ENCODE data around the gene GGT6. TPM values are rescaled to one million over a fixed set of nuclear protein-coding genes. Genes with fewer than 3 reads are reported as not detected.

The GGT6 gene
- total RNA-seq, 3 donors from 2014 or later = 98.0 to 219 (median 189) TPM

DNA sequence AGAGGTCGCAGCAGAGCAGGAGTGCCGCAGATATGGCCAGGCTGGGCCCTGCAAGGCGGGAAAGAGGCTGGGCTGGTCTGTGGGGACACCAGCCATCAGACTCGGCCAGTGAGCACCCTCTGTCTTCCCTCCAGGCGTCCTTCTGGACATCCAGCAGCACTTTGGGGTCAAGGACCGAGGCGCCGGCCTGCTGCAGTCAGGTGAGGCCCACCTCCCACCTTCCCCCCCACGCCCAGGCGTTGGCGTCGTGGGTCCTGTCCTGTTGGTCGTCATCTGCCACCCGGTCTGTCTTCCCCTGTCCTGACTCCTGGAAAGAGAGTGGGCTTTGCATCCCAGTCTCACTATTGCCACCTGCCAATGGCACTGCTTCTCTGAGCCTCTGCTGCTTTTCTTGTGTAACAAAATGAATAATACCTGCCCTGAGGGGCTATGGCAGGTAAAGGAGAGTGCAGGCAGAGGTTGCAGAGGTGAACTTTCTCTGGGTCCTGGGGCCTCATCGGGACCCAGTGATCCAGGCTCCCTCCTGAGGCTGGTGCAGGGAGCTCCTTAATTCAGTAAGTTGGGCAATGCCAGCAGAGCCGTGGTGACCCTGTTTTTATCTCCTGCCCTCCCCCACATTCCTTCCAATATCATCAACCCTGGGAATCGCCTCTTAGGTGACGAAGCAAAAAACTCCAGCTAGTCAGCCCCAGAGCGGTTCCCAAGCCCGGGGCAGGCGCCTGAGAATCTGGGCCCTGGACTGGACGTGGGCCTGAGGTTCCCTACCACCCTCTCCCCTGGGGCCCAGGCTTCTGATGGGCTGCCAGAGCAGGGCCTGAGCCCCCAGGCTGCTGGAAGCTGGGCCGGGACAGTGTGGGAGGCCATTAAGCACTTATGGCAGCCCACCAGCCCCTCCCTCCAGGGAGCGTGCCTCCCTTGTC is 47.0 kb downstream of the GGT6 start:
- Histone ChIP-seq H3K36me3 (ENCODE audit: low read depth) (no peaks in the 10 kb centered on the region), H3K9me3 (no peaks in the 10 kb centered on the region), H3K4me1 (ENCODE audit: low read depth) (no peaks in the 10 kb centered on the region), H3K4me3 (no peak overlapping the region)
- TF ChIP-seq, protein P1, sequence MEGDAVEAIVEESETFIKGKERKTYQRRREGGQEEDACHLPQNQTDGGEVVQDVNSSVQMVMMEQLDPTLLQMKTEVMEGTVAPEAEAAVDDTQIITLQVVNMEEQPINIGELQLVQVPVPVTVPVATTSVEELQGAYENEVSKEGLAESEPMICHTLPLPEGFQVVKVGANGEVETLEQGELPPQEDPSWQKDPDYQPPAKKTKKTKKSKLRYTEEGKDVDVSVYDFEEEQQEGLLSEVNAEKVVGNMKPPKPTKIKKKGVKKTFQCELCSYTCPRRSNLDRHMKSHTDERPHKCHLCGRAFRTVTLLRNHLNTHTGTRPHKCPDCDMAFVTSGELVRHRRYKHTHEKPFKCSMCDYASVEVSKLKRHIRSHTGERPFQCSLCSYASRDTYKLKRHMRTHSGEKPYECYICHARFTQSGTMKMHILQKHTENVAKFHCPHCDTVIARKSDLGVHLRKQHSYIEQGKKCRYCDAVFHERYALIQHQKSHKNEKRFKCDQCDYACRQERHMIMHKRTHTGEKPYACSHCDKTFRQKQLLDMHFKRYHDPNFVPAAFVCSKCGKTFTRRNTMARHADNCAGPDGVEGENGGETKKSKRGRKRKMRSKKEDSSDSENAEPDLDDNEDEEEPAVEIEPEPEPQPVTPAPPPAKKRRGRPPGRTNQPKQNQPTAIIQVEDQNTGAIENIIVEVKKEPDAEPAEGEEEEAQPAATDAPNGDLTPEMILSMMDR (IDR thresholded peaks at IDR 0.05) = no peak
- DNase-seq (no peak), ATAC-seq (no peak)
- intact Hi-C loops (cut with DNase I, micrococcal nuclease) = no loop called here

DNA sequence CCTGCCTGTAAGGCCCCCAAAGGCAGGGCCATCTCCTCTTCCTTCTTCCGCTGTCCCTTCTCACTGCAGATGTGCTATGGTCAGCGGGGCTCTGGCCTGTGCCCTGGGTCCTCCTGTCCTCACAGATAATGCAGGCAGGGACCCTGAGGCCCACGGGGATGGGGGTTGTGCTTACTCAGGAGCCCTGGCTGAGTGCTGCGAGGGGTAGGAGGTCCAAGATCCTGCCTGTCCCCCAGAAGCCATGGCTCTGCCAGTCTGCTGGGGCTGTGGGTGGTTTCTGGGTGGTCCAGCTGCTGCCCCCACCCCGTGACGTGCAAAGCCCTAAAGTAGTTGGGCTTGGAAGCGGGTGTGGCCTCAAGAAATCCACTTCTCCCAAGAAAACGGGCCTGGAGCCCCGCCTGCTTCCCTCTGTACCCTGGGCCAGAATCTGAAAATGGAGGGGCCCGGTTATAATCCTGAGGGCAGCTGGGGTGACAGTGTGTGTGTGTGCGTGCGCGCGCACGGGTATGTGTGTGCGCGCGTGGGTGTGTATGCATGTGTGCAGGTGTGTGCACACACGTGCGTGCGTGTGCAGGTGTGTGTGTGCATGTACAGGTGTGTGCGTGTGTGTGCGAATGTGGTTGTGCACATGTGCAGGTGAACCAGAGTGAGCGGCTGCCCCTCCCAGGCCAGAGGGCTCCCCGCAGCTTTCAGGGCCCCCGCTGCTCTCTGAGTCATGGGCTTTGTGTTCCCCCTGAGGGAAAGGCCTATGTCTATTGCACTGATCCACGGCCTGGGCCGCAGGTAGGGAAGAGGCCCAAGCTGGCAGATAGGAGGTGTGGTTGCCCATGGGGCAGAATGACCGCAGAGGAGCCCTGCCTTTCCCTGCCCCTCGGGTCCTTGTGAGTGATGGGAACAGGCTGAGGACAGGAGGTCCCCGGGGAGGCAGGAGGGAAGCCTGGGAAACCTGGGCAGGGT is 47.9 kb downstream of the GGT6 start:
- Histone ChIP-seq H3K9me3 (no peaks in the 10 kb centered on the region), H3K4me1 (ENCODE audit: low read depth) (no peaks in the 10 kb centered on the region)
- no peak for ATAC-seq

DNA sequence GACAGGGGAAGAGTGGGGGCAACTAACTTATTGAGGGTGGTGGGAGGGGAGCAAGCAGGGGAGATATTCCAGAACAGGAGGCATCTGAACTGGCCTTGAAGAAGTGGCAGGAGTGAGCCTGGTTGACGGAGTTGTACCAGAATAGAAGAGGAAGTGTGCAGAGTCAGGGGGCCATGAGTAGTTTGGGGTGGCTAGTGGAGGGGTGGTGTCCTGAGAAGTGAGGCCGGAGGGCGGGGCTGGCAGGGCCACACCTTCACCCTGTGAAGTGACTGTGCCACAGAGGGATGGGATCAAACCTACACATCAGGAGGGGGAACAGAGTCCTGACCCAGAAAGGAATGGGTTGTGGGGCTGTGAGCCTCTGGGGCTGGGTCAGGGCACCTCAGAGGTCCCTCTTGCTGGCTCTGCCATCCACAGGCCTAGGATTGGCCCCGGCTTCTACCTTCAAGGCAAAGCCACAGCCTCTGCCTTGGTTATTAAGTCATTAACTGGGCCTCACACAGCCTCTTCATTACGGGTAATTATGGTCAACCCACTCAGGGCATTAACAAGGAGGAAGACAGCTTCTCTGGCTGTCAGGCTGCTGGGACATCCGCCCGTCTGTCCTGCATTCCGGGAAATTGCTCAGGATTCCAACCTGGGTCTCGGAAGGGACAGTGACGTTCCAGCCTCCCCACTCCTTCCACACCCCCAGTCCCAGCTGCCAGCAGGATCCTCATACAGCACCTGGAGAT is 49.0 kb downstream of the GGT6 start:
- no peaks in the 10 kb centered on the region for H3K4me1 ChIP-seq (ENCODE audit: low read depth)
- TF ChIP-seq, protein P1 (IDR thresholded peaks at IDR 0.05) = no peak
- no peak overlapping the region for H3K4me3 ChIP-seq
- no peaks in the 10 kb centered on the region for H3K9me3 ChIP-seq
- DNase-seq (no peak), ATAC-seq (no peak)
- intact Hi-C loops (cut with DNase I, micrococcal nuclease) = no loop called here
- no peaks in the 10 kb centered on the region for H3K36me3 ChIP-seq (ENCODE audit: low read depth)

More for the DNA sequence above, 47.9 kb downstream of the GGT6 start:
- no peak for DNase-seq
- TF ChIP-seq, protein P1 (IDR thresholded peaks at IDR 0.05) = no peak
- no peak overlapping the region for H3K4me3 ChIP-seq
- no peaks in the 10 kb centered on the region for H3K36me3 ChIP-seq (ENCODE audit: low read depth)
- intact Hi-C loops (cut with DNase I, micrococcal nuclease) = no loop called here

DNA sequence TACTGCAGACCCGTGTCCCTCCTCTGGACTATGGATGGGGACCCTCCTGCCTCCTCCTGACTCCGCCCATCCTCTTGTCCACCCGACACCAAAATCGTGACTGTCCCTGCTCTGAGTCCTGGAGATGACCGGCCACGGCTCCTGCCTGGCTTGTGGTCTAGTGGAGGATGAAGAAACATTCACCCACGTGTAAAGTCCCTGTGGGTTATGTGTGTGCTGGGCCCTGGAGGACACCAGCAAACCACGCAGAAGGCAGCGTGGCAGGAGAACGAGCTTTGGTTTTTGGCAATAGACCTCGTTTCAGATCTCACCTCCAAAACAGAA is 49.8 kb downstream of the GGT6 start:
- ATAC-seq = no peak
- TF ChIP-seq, protein P1 (IDR thresholded peaks at IDR 0.05) = no peak
- no peak for DNase-seq
- no peaks in the 10 kb centered on the region for H3K36me3 ChIP-seq (ENCODE audit: low read depth)
- no peaks in the 10 kb centered on the region for H3K9me3 ChIP-seq
- intact Hi-C loops (cut with DNase I, micrococcal nuclease) = no loop called here
- H3K4me1 ChIP-seq (ENCODE audit: low read depth) = no peaks in the 10 kb centered on the region
- H3K4me3 ChIP-seq = no peak overlapping the region

DNA sequence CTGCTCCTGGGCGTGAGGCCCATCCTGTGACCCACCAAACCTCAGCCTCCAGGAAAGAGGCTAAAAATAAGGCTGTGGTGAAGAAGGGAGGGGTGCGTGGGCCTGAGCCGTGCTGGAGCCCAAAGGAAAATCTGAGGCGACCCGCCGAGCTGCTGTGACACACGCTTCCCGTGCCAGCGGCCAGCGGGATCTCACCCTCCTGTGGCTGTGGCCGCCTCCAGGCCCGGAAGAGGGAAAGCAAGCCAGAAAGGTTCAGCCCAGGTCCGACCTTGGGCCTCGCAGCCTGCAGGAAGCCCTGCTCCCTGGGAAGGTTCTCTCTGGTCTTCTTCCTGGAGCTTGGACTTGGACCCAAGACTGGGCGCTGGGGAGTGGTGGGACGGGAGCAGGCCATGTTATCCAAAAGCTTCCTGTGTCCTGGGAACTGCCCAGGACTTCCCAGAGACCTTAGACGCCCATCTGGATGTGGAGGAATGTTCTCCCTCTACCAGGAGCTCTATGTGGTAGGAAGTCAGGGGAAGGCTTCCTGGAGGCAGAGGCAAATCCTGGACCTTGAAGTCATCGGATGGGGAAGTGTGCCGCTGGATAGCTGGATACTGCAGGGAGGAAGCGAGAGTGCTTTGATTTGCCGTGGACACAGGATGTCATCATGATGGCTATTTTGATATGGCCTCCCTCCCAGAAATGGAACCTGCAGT is 50.3 kb downstream of the GGT6 start:
- no peaks in the 10 kb centered on the region for H3K4me1 ChIP-seq (ENCODE audit: low read depth)
- H3K9me3 ChIP-seq = no peaks in the 10 kb centered on the region
- DNase-seq (no peak), ATAC-seq (no peak)
- TF ChIP-seq, protein P1 (IDR thresholded peaks at IDR 0.05) = no peak
- intact Hi-C loops (cut with DNase I, micrococcal nuclease) = no loop called here
- no peaks in the 10 kb centered on the region for H3K36me3 ChIP-seq (ENCODE audit: low read depth)
- no peak overlapping the region for H3K4me3 ChIP-seq
